Vagina (tissue), 2 donors: ENCODE results near the gene CCDC88C.

Experiments used
- POLR2A ChIP-seq, 2 donors: fragments of 450-650 bp; IDR thresholded peaks; one replicate each; pipeline ENCODE4 v1.6.1; 2017; ENCODE audit warnings: antibody characterized with exemption in 2 of 2, mild to moderate bottlenecking in 2 of 2, moderate library complexity in 2 of 2
- POLR2AphosphoS5 ChIP-seq, 2 donors: sonication (generic); formaldehyde crosslinking; IDR thresholded peaks; one replicate each; pipeline ENCODE4 v1.9.0; 2017; ENCODE audit warnings: antibody characterized with exemption in 2 of 2, mild to moderate bottlenecking in 2 of 2, low read depth in 1 of 2; ENCODE audit not compliant: insufficient read depth in 1 of 2
- TF ChIP-seq, protein P1 (sequence below), 3 experiments: fragments of 450-650 bp in 2 of 3; fragments of 200-600 bp in 1 of 3; sonication (generic) in 1 of 3; IDR thresholded peaks; one replicate each; pipeline ENCODE4 v1.5.1; 2017 to 2019; ENCODE audit warnings: antibody characterized with exemption in 3 of 3, mild to moderate bottlenecking in 2 of 3, moderate library complexity in 2 of 3

DNA sequence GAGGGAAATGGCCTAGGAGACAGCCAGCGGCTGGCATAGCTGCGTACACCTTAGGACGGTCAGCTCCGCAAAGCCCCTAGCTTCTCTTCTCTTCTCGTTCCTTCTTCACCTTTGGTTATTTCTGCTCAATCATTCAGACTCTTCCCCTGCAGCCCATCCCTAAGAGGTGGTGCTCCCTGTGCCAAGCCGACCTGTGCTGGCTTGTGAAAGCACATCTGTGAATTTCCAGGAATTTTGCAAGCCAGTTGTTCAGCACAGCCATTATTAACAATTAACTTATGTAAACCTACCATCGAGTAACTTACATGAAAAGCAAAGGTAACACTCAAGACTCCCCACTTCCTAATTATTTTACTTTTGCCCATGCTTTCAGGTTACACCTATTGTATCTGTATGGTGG is 152.2 kb downstream of the CCDC88C start:
- TF ChIP-seq POLR2AphosphoS5 (IDR thresholded peaks at IDR 0.05; ENCODE audit: insufficient read depth in 1 of 2, low read depth in 1 of 2), result no peak
- TF ChIP-seq, protein P1, sequence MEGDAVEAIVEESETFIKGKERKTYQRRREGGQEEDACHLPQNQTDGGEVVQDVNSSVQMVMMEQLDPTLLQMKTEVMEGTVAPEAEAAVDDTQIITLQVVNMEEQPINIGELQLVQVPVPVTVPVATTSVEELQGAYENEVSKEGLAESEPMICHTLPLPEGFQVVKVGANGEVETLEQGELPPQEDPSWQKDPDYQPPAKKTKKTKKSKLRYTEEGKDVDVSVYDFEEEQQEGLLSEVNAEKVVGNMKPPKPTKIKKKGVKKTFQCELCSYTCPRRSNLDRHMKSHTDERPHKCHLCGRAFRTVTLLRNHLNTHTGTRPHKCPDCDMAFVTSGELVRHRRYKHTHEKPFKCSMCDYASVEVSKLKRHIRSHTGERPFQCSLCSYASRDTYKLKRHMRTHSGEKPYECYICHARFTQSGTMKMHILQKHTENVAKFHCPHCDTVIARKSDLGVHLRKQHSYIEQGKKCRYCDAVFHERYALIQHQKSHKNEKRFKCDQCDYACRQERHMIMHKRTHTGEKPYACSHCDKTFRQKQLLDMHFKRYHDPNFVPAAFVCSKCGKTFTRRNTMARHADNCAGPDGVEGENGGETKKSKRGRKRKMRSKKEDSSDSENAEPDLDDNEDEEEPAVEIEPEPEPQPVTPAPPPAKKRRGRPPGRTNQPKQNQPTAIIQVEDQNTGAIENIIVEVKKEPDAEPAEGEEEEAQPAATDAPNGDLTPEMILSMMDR (IDR thresholded peaks at IDR 0.05), result no peak
- TF ChIP-seq POLR2A (IDR thresholded peaks at IDR 0.05), result no peak
